Endometrium (tissue), 2 donors: ENCODE measurements around the gene PCGF6.

Experiments
- FAIRE-seq: peaks from 2 replicates; lab custom pipeline; 2012; peaks lifted over from hg19 to GRCh38; lab: Jason Lieb, UNC
- donor health status: control.
- donor health status: control.

PCGF6 gene

GRCh38 chr10:103256613-103257012 lies 94.3 kb downstream of the PCGF6 start:
- FAIRE-seq, result no peak

GRCh38 chr10:103254538-103255325 lies 96.2 kb downstream of the PCGF6 start:
- FAIRE-seq, result no peak

- no peak for FAIRE-seq
Measured at GRCh38 chr10:103254113-103254512, 96.8 kb downstream of the PCGF6 start.
